SK-N-SH (cell line): Measurements from ENCODE around the gene SYAP1. TPM values are rescaled to one million over a fixed set of nuclear protein-coding genes. Genes with fewer than 3 reads are reported as not detected.

Experiments used
- CTCF ChIA-PET: fragments of 300-600, 350-600 bp; formaldehyde crosslinking; extraction: SDS; loops from one replicate; lab custom pipeline; 2021; lab: Yijun Ruan, JAX
- POLR2A ChIA-PET: fragments of 350-600 bp; sonication (Branson Sonifier 250); formaldehyde crosslinking; extraction: SDS; loops from one replicate; lab custom pipeline; 2020; ENCODE audit warnings: antibody characterized with exemption, inconsistent platforms; lab: Yijun Ruan, JAX
- DNase-seq: peaks from one replicate; pipeline ENCODE4 v3.0.0; 2012
- H2AFZ ChIP-seq: fragments of 200-600 bp; sonication (generic); 2 replicates; pipeline ENCODE4 v1.8.1; 2016; ENCODE audit warnings: antibody characterized with exemption, mild to moderate bottlenecking, low read depth
- H3F3A ChIP-seq: fragments of 200-600 bp; sonication (generic); replicated peaks from 2 replicates; pipeline ENCODE3; 2016; ENCODE audit warnings: antibody characterized with exemption, mild to moderate bottlenecking; ENCODE audit not compliant: insufficient read depth
- H3K27ac ChIP-seq, 2 experiments: fragments of 200-500 bp in 1 of 2; fragments of 200-600 bp in 1 of 2; sonication (Bioruptor generic) in 1 of 2; sonication (generic), shearing (Covaris generic) in 1 of 2; 2 replicates each; pipeline versions ENCODE4 v1.5.1 to v1.6.1; 2014 to 2016; ENCODE audit warnings: low read depth in 2 of 2, inconsistent platforms in 1 of 2, low read length in 1 of 2, mild to moderate bottlenecking in 1 of 2, mixed read lengths in 1 of 2
- H3K27me3 ChIP-seq: fragments of 200-600 bp; sonication (generic), shearing (Covaris generic); 2 replicates; pipeline ENCODE4 v1.6.1; 2016; ENCODE audit warnings: mixed run types; ENCODE audit not compliant: insufficient read depth
- H3K36me3 ChIP-seq, 2 experiments: fragments of 200-500 bp in 1 of 2; fragments of 200-600 bp in 1 of 2; sonication (Bioruptor generic) in 1 of 2; sonication (generic) in 1 of 2; replicated peaks in 1 of 2; 2 replicates each; pipeline versions ENCODE3 to v1.5.1; 2014 to 2016; ENCODE audit warnings: low read length in 1 of 2, mild to moderate bottlenecking in 1 of 2; ENCODE audit not compliant: insufficient read depth in 2 of 2, control insufficient read depth in 1 of 2
- H3K4me1 ChIP-seq, 2 experiments: fragments of 200-500 bp in 1 of 2; fragments of 200-600 bp in 1 of 2; sonication (Bioruptor generic) in 1 of 2; sonication (generic), shearing (Covaris generic) in 1 of 2; 2 replicates each; pipeline versions ENCODE4 v1.5.1 to v1.6.1; 2014 to 2016; ENCODE audit warnings: low read depth in 1 of 2, low read length in 1 of 2, mixed run types in 1 of 2; ENCODE audit not compliant: insufficient read depth in 2 of 2, control insufficient read depth in 1 of 2
- H3K4me2 ChIP-seq: fragments of 200-600 bp; sonication (generic), shearing (Covaris generic); 2 replicates; pipeline ENCODE4 v1.6.1; 2017; ENCODE audit warnings: mixed run types
- H3K4me3 ChIP-seq, 2 experiments: fragments of 200-500 bp in 1 of 2; fragments of 200-600 bp in 1 of 2; sonication (Bioruptor generic) in 1 of 2; sonication (generic), shearing (Covaris generic) in 1 of 2; 2 replicates each; pipeline versions ENCODE4 v1.5.1 to v1.8.1; 2014 to 2016; ENCODE audit warnings: low read depth in 2 of 2, inconsistent platforms in 1 of 2, low read length in 1 of 2, mild to moderate bottlenecking in 1 of 2, mixed read lengths in 1 of 2, moderate library complexity in 1 of 2
- H3K79me2 ChIP-seq: fragments of 200-600 bp; sonication (generic); 2 replicates; pipeline ENCODE4 v1.8.1; 2017; ENCODE audit warnings: mild to moderate bottlenecking; ENCODE audit not compliant: insufficient read depth
- H3K9ac ChIP-seq: fragments of 200-600 bp; sonication (generic); 2 replicates; pipeline ENCODE4 v1.6.1; 2017; ENCODE audit warnings: mixed run types
- H3K9me2 ChIP-seq: fragments of 200-600 bp; sonication (generic); 2 replicates; pipeline ENCODE4 v1.6.1; 2017; ENCODE audit warnings: mixed run types
- H3K9me3 ChIP-seq: fragments of 200-600 bp; sonication (generic); 2 replicates; pipeline ENCODE4 v1.6.1; 2017; ENCODE audit warnings: mixed run types, mild to moderate bottlenecking, moderate library complexity
- H4K20me1 ChIP-seq: fragments of 200-600 bp; sonication (generic); 2 replicates; pipeline ENCODE4 v1.6.1; 2017; ENCODE audit warnings: mild to moderate bottlenecking, mixed run types; ENCODE audit not compliant: insufficient read depth
- ELF1 ChIP-seq: IDR thresholded peaks from 2 replicates; pipeline ENCODE4 v1.4.0; 2012
- EP300 ChIP-seq, 2 experiments: IDR thresholded peaks; 2 replicates each; pipeline versions ENCODE4 v1.4.0 to v1.6.1; 2012; ENCODE audit warnings: borderline replicate concordance in 1 of 2, low read depth in 1 of 2, low read length in 1 of 2
- FOXJ3 ChIP-seq: sonication (generic); formaldehyde crosslinking; IDR thresholded peaks from 2 replicates; pipeline ENCODE4 v1.5.1; 2020; ENCODE audit warnings: mild to moderate bottlenecking, missing genetic modification reagents
- JUND ChIP-seq: IDR thresholded peaks from 2 replicates; pipeline ENCODE4 v1.4.0; 2012
- MEF2A ChIP-seq: IDR thresholded peaks from 2 replicates; pipeline ENCODE4 v1.4.0; 2012; ENCODE audit warnings: low read depth, borderline replicate concordance
- TCF12 ChIP-seq: IDR thresholded peaks from 2 replicates; pipeline ENCODE4 v1.4.0; 2012
- USF2 ChIP-seq: fragments of 150-350 bp; IDR thresholded peaks from 2 replicates; pipeline ENCODE4 v1.6.1; 2017; ENCODE audit warnings: antibody characterized with exemption, low read length, low read depth, borderline replicate concordance
- ZBTB33 ChIP-seq: IDR thresholded peaks from 2 replicates; pipeline ENCODE4 v1.4.0; 2012; ENCODE audit warnings: low read depth, borderline replicate concordance
- WGBS: methylation state at CpG from one replicate; pipeline ENCODE4 v1.1.6; 2017; ENCODE audit warnings: low lambda C conversion rate; 5-methylcytosine and 5-hydroxymethylcytosine counted together
- polyA plus RNA-seq, 3 experiments: library from polyadenylated mRNA; depleted of rRNA; stranded (reverse); fragments of >200 nt; gene quantifications; 2 replicates each; pipeline ENCODE4 v1.2.3, GENCODE V29; 2012
- TF ChIP-seq, protein P1 (sequence below): IDR thresholded peaks from 2 replicates; pipeline ENCODE4 v1.6.1; 2012; ENCODE audit warnings: mild to moderate bottlenecking, low read depth, low read length, moderate library complexity
- TF ChIP-seq, protein P2 (sequence below): IDR thresholded peaks from 2 replicates; pipeline ENCODE4 v1.4.0; 2012; ENCODE audit warnings: low read depth
- TF ChIP-seq, protein P3 (sequence below): IDR thresholded peaks from 2 replicates; pipeline ENCODE4; 2012

SYAP1 gene
- polyA plus RNA-seq, 1 of the 3 experiments (the other 2 are of a cell fraction): 11.9 TPM

GRCh38 chrX:16745102-16745501 is 25.7 kb downstream of the SYAP1 start:
- Histone ChIP-seq H3K27ac (no peak overlapping the region), H3K36me3 (peaks cover 38 to 62% of the 10 kb centered on the region in 2 experiments), H3F3A (no peaks in the 10 kb centered on the region), H4K20me1 (no peaks in the 10 kb centered on the region), H3K79me2 (0 out of 2 replicates have a peak, but pooled peaks cover 5% of the 10 kb centered on the region), H3K27me3 (no peaks in the 10 kb centered on the region), H3K9me3 (no peaks in the 10 kb centered on the region), H3K4me1 (0 out of 4 replicates have a peak, but pooled peaks cover 0 to 3% of the 10 kb centered on the region in 2 experiments), H3K4me2 (no peak overlapping the region), H3K4me3 (no peak overlapping the region), H3K9ac (no peak overlapping the region), H2AFZ (no peak overlapping the region), H3K9me2 (no peaks in the 10 kb centered on the region)
- DNase-seq: no peak
- TF ChIP-seq MEF2A (no peak), FOXJ3 (no peak), EP300 (IDR thresholded peaks at IDR 0.05; ENCODE audit: borderline replicate concordance in 1 of 2, low read depth in 1 of 2, low read length in 1 of 2) (no peak), JUND (no peak), ZBTB33 (no peak)
- TF ChIP-seq, protein P1, sequence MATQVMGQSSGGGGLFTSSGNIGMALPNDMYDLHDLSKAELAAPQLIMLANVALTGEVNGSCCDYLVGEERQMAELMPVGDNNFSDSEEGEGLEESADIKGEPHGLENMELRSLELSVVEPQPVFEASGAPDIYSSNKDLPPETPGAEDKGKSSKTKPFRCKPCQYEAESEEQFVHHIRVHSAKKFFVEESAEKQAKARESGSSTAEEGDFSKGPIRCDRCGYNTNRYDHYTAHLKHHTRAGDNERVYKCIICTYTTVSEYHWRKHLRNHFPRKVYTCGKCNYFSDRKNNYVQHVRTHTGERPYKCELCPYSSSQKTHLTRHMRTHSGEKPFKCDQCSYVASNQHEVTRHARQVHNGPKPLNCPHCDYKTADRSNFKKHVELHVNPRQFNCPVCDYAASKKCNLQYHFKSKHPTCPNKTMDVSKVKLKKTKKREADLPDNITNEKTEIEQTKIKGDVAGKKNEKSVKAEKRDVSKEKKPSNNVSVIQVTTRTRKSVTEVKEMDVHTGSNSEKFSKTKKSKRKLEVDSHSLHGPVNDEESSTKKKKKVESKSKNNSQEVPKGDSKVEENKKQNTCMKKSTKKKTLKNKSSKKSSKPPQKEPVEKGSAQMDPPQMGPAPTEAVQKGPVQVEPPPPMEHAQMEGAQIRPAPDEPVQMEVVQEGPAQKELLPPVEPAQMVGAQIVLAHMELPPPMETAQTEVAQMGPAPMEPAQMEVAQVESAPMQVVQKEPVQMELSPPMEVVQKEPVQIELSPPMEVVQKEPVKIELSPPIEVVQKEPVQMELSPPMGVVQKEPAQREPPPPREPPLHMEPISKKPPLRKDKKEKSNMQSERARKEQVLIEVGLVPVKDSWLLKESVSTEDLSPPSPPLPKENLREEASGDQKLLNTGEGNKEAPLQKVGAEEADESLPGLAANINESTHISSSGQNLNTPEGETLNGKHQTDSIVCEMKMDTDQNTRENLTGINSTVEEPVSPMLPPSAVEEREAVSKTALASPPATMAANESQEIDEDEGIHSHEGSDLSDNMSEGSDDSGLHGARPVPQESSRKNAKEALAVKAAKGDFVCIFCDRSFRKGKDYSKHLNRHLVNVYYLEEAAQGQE: no peak
- TF ChIP-seq, protein P2, sequence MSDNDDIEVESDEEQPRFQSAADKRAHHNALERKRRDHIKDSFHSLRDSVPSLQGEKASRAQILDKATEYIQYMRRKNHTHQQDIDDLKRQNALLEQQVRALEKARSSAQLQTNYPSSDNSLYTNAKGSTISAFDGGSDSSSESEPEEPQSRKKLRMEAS: no peak
- 91% methylated on average over 4 of the region's 5 CpGs for WGBS
- POLR2A ChIA-PET: no interaction called here
- CTCF ChIA-PET: no interaction called here

- 0 out of 4 replicates have a peak, but pooled peaks cover 0 to 3% of the 10 kb centered on the region in 2 experiments for H3K4me1 ChIP-seq
- H3K79me2 ChIP-seq: 0 out of 2 replicates have a peak, but pooled peaks cover 5% of the 10 kb centered on the region
- WGBS: 85% methylated on average over 5 of the region's 5 CpGs
- H2AFZ ChIP-seq: no peak overlapping the region
- ChIA-PET CTCF (no interaction called here), POLR2A (no interaction called here)
- no peak for DNase-seq
- H4K20me1 ChIP-seq: no peaks in the 10 kb centered on the region
- H3K4me2 ChIP-seq: no peak overlapping the region
- peaks cover 39 to 64% of the 10 kb centered on the region in 2 experiments for H3K36me3 ChIP-seq
- no peak overlapping the region for H3K27ac ChIP-seq
- no peaks in the 10 kb centered on the region for H3F3A ChIP-seq
- no peaks in the 10 kb centered on the region for H3K9me2 ChIP-seq
- no peak for TF ChIP-seq USF2
- TF ChIP-seq EP300 (IDR thresholded peaks at IDR 0.05; ENCODE audit: borderline replicate concordance in 1 of 2, low read depth in 1 of 2, low read length in 1 of 2): no peak
- TF ChIP-seq ELF1: no peak
- TF ChIP-seq, protein P3, sequence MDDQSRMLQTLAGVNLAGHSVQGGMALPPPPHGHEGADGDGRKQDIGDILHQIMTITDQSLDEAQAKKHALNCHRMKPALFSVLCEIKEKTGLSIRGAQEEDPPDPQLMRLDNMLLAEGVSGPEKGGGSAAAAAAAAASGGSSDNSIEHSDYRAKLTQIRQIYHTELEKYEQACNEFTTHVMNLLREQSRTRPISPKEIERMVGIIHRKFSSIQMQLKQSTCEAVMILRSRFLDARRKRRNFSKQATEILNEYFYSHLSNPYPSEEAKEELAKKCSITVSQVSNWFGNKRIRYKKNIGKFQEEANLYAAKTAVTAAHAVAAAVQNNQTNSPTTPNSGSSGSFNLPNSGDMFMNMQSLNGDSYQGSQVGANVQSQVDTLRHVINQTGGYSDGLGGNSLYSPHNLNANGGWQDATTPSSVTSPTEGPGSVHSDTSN: no peak
- no peak for TF ChIP-seq TCF12
- H3K4me3 ChIP-seq: no peak overlapping the region
- no peaks in the 10 kb centered on the region for H3K27me3 ChIP-seq
- H3K9ac ChIP-seq: no peak overlapping the region
- no peaks in the 10 kb centered on the region for H3K9me3 ChIP-seq
Observed at GRCh38 chrX:16745659-16746058, 26.2 kb downstream of the SYAP1 start.
